Testis (tissue), 2 donors: ENCODE data around the gene SMARCD2.

ENCODE experiments used
- POLR2A ChIP-seq: fragments of 450-650 bp; IDR thresholded peaks from one replicate; pipeline ENCODE4 v1.6.1; 2017; ENCODE audit warnings: antibody characterized with exemption, mild to moderate bottlenecking, moderate library complexity
- TF ChIP-seq, protein P1 (sequence below), 3 experiments: fragments of 450-650 bp in 2 of 3; fragments of 200-600 bp in 1 of 3; sonication (generic) in 1 of 3; IDR thresholded peaks; one replicate each; pipeline ENCODE4 v1.5.1; 2016 to 2019; ENCODE audit warnings: antibody characterized with exemption in 3 of 3, mild to moderate bottlenecking in 2 of 3, moderate library complexity in 1 of 3

DNA sequence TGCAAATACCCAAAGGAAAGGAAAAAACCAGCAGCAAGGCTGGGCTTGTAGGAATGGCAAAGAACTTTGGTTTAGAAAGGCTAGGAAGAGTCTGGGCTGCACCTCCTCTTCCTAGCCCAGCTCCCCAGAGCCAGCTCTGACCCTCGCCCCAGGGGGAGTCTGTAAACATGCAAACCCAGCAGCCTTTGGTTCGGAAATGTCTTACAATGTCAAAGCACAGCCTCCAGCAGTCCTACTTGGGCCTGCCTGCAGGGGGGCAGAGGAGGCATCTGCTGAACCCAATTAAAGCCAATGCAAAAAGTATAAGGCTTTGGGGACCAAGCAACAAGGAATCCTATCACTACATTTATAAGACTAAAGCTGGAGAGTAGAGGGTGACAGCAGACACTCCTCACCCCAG lies 10.0 kb downstream of the SMARCD2 start:
- TF ChIP-seq, protein P1, sequence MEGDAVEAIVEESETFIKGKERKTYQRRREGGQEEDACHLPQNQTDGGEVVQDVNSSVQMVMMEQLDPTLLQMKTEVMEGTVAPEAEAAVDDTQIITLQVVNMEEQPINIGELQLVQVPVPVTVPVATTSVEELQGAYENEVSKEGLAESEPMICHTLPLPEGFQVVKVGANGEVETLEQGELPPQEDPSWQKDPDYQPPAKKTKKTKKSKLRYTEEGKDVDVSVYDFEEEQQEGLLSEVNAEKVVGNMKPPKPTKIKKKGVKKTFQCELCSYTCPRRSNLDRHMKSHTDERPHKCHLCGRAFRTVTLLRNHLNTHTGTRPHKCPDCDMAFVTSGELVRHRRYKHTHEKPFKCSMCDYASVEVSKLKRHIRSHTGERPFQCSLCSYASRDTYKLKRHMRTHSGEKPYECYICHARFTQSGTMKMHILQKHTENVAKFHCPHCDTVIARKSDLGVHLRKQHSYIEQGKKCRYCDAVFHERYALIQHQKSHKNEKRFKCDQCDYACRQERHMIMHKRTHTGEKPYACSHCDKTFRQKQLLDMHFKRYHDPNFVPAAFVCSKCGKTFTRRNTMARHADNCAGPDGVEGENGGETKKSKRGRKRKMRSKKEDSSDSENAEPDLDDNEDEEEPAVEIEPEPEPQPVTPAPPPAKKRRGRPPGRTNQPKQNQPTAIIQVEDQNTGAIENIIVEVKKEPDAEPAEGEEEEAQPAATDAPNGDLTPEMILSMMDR (IDR thresholded peaks at IDR 0.05) = no peak
- no peak for TF ChIP-seq POLR2A
